GM12873 (cell line): ENCODE data around the gene KRTAP5-3.

Experiments
- TF ChIP-seq, protein P1 (sequence below): IDR thresholded peaks from 2 replicates; pipeline ENCODE4 v1.5.1; 2012; ENCODE audit warnings: low read depth, mild to moderate bottlenecking, moderate library complexity, low read length, control low read depth; ENCODE audit not compliant: insufficient read depth; ENCODE audit errors: missing control alignments

KRTAP5-3 gene

GRCh38 chr11:1604181-1604580, 4.1 kb downstream of the KRTAP5-3 start:
- TF ChIP-seq, protein P1, sequence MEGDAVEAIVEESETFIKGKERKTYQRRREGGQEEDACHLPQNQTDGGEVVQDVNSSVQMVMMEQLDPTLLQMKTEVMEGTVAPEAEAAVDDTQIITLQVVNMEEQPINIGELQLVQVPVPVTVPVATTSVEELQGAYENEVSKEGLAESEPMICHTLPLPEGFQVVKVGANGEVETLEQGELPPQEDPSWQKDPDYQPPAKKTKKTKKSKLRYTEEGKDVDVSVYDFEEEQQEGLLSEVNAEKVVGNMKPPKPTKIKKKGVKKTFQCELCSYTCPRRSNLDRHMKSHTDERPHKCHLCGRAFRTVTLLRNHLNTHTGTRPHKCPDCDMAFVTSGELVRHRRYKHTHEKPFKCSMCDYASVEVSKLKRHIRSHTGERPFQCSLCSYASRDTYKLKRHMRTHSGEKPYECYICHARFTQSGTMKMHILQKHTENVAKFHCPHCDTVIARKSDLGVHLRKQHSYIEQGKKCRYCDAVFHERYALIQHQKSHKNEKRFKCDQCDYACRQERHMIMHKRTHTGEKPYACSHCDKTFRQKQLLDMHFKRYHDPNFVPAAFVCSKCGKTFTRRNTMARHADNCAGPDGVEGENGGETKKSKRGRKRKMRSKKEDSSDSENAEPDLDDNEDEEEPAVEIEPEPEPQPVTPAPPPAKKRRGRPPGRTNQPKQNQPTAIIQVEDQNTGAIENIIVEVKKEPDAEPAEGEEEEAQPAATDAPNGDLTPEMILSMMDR, result no peak

- TF ChIP-seq, protein P1, result no peak
These were observed 4.6 kb downstream of the KRTAP5-3 start for GRCh38 chr11:1603629-1604028.

DNA sequence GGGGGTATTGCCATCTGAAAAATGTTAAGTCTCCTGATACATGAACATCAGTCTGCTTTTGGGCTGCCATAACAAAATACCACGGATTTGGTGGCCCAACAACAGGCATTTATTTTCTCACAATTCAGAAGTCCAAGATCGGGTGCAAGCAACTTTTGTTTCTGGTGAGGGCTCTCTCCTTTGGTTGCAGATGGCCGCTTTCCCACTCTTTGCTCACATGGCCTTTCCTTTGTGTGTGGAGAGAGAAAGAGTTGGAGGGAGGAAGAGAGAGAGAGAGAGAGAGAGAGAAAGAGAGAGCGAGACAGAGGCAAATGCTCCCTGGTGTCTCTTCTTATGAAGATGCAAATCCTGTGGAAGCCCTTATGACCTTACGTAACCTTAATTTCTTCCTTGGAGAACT, 7.6 kb downstream of the KRTAP5-3 start:
- TF ChIP-seq, protein P1, result no peak

- TF ChIP-seq, protein P1, result no peak
These were observed 9.4 kb downstream of the KRTAP5-3 start for GRCh38 chr11:1598816-1599215.

DNA sequence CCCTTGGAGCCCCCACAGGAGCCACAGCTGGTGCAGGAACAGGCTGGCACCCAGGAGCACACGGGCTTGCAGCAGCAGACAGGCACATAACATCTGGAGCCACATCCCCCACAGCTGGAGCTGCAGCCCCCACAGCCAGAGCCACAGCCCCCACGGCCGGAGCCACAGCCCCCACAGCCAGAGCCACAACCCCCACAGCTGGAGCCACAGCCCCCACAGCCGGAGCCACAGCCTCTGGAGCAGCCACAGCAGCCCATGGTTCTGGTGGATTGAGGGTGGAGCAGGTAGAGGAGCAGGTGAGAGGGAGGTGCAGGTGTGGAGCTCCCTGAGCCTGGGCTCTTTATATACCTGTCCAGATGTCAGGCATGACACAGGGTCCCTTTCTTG, 10.3 kb downstream of the KRTAP5-3 start, which contains the start of gene KRTAP5-2:
Gene KRTAP5-2 (minus strand): TSS at position 301 of the 387 bp plus-strand sequence. CDS start 44 bp downstream, at position 257.
- TF ChIP-seq, protein P1, result no peak

DNA sequence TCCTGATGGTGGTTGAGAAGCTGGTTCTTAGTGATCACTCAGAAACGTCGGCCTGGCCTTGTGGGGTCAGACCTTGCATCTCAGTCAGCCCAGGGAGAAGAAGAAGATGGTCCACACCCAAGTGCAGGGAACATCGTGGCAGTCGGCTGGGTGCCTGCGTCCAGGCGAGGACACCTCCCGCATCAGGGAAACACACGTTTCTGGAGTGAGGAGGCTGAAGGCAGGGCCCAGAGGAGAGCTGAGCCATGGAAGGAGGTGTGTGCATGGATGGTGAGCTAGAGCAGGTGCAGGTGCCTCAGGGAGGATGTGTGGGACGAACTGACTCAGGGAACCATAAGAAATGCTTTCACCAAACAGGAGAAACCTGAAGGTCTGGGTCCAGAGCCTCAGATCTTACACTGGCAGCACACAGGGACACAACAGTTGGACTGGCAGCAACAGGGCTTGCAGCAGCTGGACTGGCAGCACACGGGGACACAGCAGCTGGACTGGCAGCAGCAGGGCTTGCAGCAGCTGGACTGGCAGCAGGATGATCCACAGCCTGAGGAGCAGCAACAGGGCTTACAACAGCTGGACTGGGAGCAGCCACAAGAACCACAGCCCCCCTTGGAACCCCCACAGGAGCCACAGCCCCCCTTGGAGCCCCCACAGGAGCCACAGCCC, 10.8 kb downstream of the KRTAP5-3 start:
- TF ChIP-seq, protein P1, result no peak

DNA sequence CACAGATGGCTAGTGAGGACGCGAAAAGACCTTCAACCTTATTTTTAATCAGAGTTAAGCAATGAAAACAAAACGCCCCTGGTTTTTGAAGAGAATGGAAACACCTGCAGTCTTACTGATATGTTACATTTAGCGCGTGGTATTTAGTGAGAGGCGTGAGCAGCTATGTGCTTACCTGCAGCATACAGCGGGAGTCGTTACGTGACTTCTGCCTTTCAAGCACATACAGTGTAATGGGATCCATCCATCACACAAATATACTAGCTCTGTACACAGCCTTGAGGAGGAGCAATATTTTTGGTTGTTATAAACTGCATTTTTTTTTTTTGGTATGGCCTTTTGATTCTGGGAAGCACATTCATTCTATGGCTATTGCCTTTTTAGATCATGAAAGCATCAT, 15.6 kb downstream of the KRTAP5-3 start:
- TF ChIP-seq, protein P1, result no peak

GRCh38 chr11:1589996-1590395, 18.3 kb downstream of the KRTAP5-3 start:
- TF ChIP-seq, protein P1, result no peak
